GM06990 (cell line): ENCODE data around the gene NRG2.

Experiments used
- DNase-seq: peaks from one replicate; pipeline ENCODE4 v3.0.0-alpha.2; 2011; ENCODE audit not compliant: insufficient read length; ENCODE audit errors: extremely low read depth
- H3K27me3 ChIP-seq: replicated peaks from 2 replicates; pipeline ENCODE4 v1.6.0; 2011; ENCODE audit warnings: low read length; ENCODE audit not compliant: control insufficient read depth, insufficient read depth
- H3K36me3 ChIP-seq: 2 replicates; pipeline ENCODE4 v1.5.1; 2011; ENCODE audit warnings: low read length; ENCODE audit not compliant: control insufficient read depth, insufficient read depth
- H3K4me3 ChIP-seq: replicated peaks from 2 replicates; pipeline ENCODE4 v1.5.1; 2011; ENCODE audit warnings: low read depth, mild to moderate bottlenecking, control low read depth, low read length
- CTCF ChIP-seq: IDR thresholded peaks from 2 replicates; pipeline ENCODE4 v1.5.1; 2011; ENCODE audit warnings: low read length, control low read depth, mild to moderate bottlenecking, inconsistent platforms; ENCODE audit not compliant: insufficient read depth, poor library complexity, severe bottlenecking

Gene NRG2

GRCh38 chr5:140037012-140037411, 6.1 kb downstream of the NRG2 start:
- TF ChIP-seq CTCF = no peak

GRCh38 chr5:140035881-140036280, 7.2 kb downstream of the NRG2 start:
- no peak for DNase-seq
- Histone ChIP-seq H3K36me3 (no peaks in the 10 kb centered on the region; the same call in 1 of the 2 replicates), H3K4me3 (no peak overlapping the region), H3K27me3 (no peaks in the 10 kb centered on the region)
- no peak for TF ChIP-seq CTCF

More at GRCh38 chr5:140037012-140037411, 6.1 kb downstream of the NRG2 start:
- Histone ChIP-seq H3K4me3 (no peak overlapping the region), H3K27me3 (no peaks in the 10 kb centered on the region), H3K36me3 (no peaks in the 10 kb centered on the region; the same call in 1 of the 2 replicates)
- DNase-seq = no peak

- Histone ChIP-seq H3K27me3 (no peaks in the 10 kb centered on the region), H3K36me3 (no peaks in the 10 kb centered on the region; the same call in 1 of the 2 replicates), H3K4me3 (no peak overlapping the region)
- DNase-seq = no peak
- no peak for TF ChIP-seq CTCF
Observed at GRCh38 chr5:140033037-140033760, 9.9 kb downstream of the NRG2 start.

- no peaks in the 10 kb centered on the region for H3K27me3 ChIP-seq
- no peak overlapping the region for H3K4me3 ChIP-seq
- DNase-seq = no peak
- no peak for TF ChIP-seq CTCF
- H3K36me3 ChIP-seq = no peaks in the 10 kb centered on the region
Observed at GRCh38 chr5:140032296-140032695, 10.8 kb downstream of the NRG2 start.

GRCh38 chr5:140027807-140028206, 15.3 kb downstream of the NRG2 start:
- DNase-seq = no peak

More at GRCh38 chr5:140027807-140028206, 15.3 kb downstream of the NRG2 start:
- Histone ChIP-seq H3K27me3 (no peaks in the 10 kb centered on the region), H3K4me3 (no peak overlapping the region), H3K36me3 (no peaks in the 10 kb centered on the region)
- TF ChIP-seq CTCF = no peak
